Activated CD4-positive, alpha-beta T cell treated with anti-CD3 and anti-CD28 coated beads, Interleukin-2, Interleukin-6, amounts not matched to agents 100 ng/mL and 50 ng/mL, durations not matched to agents 16 hours and 8 hours (primary cell): Measurements from ENCODE around the gene HNRNPA1L2.
A peak's percentile ranks its signal among the peaks of the same experiment; 100 is the strongest.
"Not testable (repeated sequence)": the region's sequence is repeated elsewhere in the genome, so short reads cannot be mapped to it uniquely, and the experiment has no call there.

Experiments
- DNase-seq: peaks from one replicate; pipeline ENCODE4 v3.0.0-alpha.2; 2020

HNRNPA1L2 gene

GRCh38 chr13:52650731-52651130 is 8.5 kb downstream of the HNRNPA1L2 start:
- DNase-seq, result no peak

DNA sequence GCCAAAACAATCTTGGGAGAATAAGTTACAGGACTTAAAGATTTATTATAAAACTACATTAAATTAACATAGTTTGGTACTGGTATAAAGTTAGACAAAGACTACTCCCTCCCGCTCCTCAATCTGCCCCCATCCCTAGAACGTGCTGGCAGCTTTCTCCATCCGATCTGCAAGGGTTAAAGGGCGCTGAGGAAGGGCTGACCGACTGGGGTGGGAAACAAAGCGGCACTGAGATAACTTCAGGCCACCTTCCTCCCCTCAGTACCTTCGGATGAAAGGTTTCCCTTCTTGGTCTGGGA is 9.6 kb downstream of the HNRNPA1L2 start:
- DNase-seq, result no peak

DNA sequence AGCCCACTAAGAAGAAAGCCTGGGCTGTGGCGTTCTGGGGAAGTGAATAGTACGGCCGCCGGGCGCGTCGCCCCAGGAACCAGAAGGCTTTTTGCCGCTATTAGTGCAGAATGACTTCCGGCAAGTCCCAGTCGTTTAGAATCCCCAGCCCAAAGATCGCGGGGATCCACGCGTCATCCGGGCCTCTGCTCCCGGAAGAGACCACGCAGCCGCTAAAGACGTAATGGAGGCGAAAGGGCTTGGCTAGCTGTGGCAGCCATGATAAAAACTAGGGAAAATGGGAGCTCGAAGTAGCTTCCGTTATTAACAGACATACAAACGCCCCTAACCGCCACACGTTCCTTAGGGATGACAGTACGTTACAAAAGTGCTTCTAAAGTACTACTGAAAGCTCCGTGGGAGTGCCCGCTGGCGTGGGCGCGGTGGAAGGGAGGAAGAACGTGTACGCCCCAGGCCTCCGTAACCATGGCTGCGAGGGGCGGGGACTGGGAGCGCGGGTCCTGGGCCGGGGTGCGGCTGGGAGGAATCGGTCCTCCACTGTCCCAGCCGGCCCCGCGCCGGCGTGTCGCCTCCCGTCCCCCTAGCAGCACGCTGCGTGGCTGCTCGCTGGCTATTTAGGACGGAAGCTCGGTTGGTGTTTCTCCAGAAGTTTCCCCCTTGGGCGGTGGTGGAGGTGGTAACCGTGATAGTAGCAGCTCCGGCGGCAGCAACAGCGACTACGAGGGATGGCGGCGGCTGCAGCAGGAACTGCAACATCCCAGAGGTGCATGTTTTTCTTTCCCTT is 10.2 kb downstream of the HNRNPA1L2 start, which contains the start of gene SUGT1:
Gene SUGT1 (plus strand): TSS at position 641 of the 784 bp plus-strand sequence. CDS start 85 bp downstream, at position 726.
- DNase-seq, result peak; percentile 97

GRCh38 chr13:52652980-52653303 is 10.7 kb downstream of the HNRNPA1L2 start:
- DNase-seq, result no peak

GRCh38 chr13:52659340-52659739 is 17.1 kb downstream of the HNRNPA1L2 start:
- no peak for DNase-seq

DNA sequence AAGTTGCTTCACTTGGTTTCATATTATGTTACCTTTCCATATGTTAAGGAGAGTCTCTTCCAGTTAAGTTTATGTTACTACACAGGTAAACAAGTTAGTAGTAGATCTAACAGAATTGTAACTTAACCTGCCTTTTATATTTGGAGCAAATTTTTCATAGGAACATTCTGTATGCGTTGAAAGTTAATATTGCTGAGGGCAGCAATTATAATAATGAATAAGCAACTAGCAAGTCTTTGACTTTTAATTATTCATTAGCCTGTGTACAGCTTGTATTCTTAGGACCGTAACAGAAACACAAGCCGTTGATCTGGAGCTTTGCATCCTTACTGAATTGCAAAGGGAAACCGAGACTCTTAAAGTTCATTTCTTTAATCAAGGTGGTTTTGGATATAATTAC is 22.0 kb downstream of the HNRNPA1L2 start:
- no peak for DNase-seq

DNA sequence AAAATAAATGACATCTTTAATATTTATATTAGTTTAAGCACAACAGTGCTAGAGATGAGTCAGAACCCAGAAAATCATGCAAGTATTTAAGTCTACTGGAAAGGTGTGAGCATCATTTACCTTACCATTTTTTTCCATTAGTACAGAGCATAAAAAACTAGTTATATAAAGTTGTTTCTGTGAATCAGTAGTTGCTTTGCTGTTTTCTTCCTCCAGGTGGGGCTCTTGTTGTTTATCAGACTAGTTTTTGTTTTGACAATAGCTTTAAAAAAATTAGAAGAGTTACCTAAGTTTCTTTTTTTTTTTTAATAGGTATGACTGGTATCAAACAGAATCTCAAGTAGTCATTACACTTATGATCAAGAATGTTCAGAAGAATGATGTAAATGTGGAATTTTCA is 23.1 kb downstream of the HNRNPA1L2 start:
- DNase-seq, result no peak

DNA sequence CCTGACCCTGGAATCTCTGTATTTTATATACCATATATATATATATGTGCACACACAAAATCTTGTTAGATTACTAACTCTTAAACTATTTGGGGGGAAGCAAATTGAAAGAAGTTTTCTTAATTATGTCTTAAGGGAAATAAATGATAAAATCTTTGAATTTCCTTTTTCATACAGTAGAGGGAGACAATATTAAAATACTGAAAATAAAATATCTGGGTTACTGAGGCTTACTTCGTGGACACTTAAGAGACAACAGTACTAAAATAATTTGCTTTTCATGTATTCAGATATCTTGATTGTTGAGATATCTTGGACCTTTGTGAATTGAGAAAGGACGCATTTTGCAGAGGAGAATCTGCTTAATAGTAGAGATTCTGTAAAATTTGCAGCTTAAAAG is 27.4 kb downstream of the HNRNPA1L2 start:
- no peak for DNase-seq

GRCh38 chr13:52670726-52671125 is 28.5 kb downstream of the HNRNPA1L2 start:
- DNase-seq, result no peak

DNA sequence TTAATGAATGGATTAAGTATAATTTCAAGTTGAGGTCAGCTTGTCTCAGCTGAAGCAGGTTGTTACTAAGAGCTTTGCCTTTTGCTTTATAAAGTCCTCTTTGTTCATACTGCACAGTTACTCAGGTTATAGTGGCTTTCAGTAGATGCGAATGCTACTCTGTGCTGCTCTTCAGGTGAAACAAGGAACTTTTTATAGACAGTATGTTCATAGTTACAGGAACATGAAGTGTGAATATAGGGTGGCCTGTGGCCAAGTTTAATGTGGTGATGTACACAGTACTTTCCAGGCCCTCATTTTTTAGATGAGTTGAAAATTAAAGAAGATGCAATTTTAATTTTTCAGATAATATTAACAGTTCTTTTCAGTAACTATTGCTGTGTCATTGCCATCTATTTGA is 31.2 kb downstream of the HNRNPA1L2 start:
- no peak for DNase-seq

DNA sequence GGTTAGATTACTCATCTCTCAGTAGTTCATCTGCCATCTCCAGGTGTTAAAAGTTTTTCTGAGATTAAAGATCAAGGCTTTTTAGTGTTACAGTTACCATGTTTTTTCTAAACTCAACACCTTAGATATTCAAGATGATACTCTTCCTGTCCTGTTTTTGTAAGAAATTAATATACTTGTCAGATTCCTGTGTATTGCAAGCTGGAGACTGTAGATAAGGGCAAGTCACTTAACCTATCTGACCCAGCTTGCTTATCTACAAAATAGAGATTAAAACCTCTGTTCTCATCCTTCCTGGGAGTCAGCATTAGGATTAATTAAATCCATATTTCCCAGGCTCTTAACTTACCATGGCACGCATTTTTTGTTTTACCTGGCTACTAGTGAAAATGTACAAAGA is 35.6 kb downstream of the HNRNPA1L2 start:
- no peak for DNase-seq

DNA sequence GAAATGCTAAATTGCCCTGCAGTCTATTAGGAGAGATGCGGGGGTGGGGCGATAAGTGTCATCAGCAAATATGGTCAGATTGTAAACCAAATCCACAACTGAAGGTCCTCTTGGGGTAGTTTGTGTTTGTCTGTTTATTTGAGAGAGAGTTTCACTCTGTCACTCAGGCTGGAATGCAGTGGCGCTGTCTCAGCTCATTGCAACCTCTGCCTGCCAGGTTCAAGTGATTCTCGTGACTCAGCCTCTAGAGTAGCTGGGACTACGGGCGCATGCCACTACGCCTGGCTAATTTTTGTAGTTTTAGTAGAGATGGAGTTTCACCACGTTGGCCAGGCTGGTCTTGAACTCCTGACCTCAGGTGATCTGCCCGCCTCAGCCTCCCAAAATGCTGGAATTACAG is 43.6 kb downstream of the HNRNPA1L2 start:
- DNase-seq, result not testable (repeated sequence)

- no peak for DNase-seq
Observed at GRCh38 chr13:52686376-52686775, 44.1 kb downstream of the HNRNPA1L2 start.
